HepG2 (cell line): ENCODE data around the gene XG. TPM values are rescaled to one million over a fixed set of nuclear protein-coding genes. Genes with fewer than 3 reads are reported as not detected.
A peak's percentile ranks its signal among the peaks of the same experiment; 100 is the strongest.
"Not testable (repeated sequence)": the region's sequence is repeated elsewhere in the genome, so short reads cannot be mapped to it uniquely, and the experiment has no call there.

ENCODE experiments used
- ATAC-seq: fragments of 200-7000 bp; cut with Tn5 transposase; 3 replicates; pipeline ENCODE4 v1.9.1; 2020; ENCODE audit warnings: mild to moderate bottlenecking, moderate library complexity
- BruUV-seq: library from RNA; stranded (reverse); fragments of 400-500 nt; replicated peaks from 2 replicates; lab custom pipeline; 2021; lab: Mats Ljungman, UMichigan
- CTCF ChIA-PET: fragments of 300-600 bp; formaldehyde crosslinking; extraction: SDS; loops from one replicate; lab custom pipeline; 2021; ENCODE audit warnings: low total read pairs, inconsistent platforms, low intra/inter-chr PET ratio; lab: Yijun Ruan, JAX
- POLR2A ChIA-PET: fragments of 350-600 bp; sonication (Branson Sonifier 250); formaldehyde crosslinking; loops from one replicate; lab custom pipeline; 2020; ENCODE audit warnings: antibody characterized with exemption, inconsistent platforms; lab: Yijun Ruan, JAX
- DNase-seq: peaks from one replicate; pipeline ENCODE4 v3.0.0-alpha.2; 2015; ENCODE audit warnings: low spot score
- FAIRE-seq: peaks from 3 replicates; lab custom pipeline; 2011; peaks lifted over from hg19 to GRCh38; lab: Jason Lieb, UNC
- H2AFZ ChIP-seq: one replicate; pipeline ENCODE4 v1.6.1; 2011; ENCODE audit warnings: low read length, inconsistent platforms
- H3K27ac ChIP-seq: fragments of 300-600 bp; 3 replicates; pipeline ENCODE4 v1.8.0; 2011; ENCODE audit warnings: mixed run types, mild to moderate bottlenecking, mixed read lengths, low read length, inconsistent platforms; ENCODE audit not compliant: insufficient read depth; ENCODE audit errors: extremely low read length
- H3K27me3 ChIP-seq, 2 experiments: fragments of 200-600 bp in 1 of 2; 2 replicates in 1 of 2; 3 replicates in 1 of 2; pipeline versions ENCODE4 v1.6.0 to v1.8.0; 2011; ENCODE audit warnings: low read length in 2 of 2, mild to moderate bottlenecking in 2 of 2, moderate library complexity in 2 of 2, inconsistent platforms in 1 of 2; ENCODE audit not compliant: insufficient read depth in 2 of 2, control insufficient read depth in 1 of 2
- H3K36me3 ChIP-seq, 2 experiments: fragments of 200-600 bp in 1 of 2; replicated peaks in 1 of 2; 2 replicates in 1 of 2; 3 replicates in 1 of 2; pipeline versions ENCODE4 v1.5.1 to v1.8.0; 2011; ENCODE audit warnings: low read length in 2 of 2, inconsistent platforms in 1 of 2; ENCODE audit not compliant: insufficient read depth in 2 of 2, control insufficient read depth in 1 of 2
- H3K4me1 ChIP-seq: 2 replicates; pipeline ENCODE4 v1.5.1; 2012; ENCODE audit warnings: low read length, inconsistent platforms; ENCODE audit not compliant: insufficient read depth
- H3K4me2 ChIP-seq: 2 replicates; pipeline ENCODE4 v1.6.0; 2011; ENCODE audit warnings: low read depth, low read length, inconsistent platforms
- H3K4me3 ChIP-seq, 3 experiments: fragments of 200-600 bp in 1 of 3; sonication (generic), shearing (Covaris generic) in 1 of 3; replicated peaks in 1 of 3; 2 replicates each; pipeline ENCODE4 v1.5.1; 2011 to 2016; ENCODE audit warnings: low read length in 3 of 3, inconsistent platforms in 2 of 3, low read depth in 2 of 3, mild to moderate bottlenecking in 2 of 3, control low read depth in 1 of 3, mixed read lengths in 1 of 3; ENCODE audit not compliant: insufficient read depth in 1 of 3
- H3K79me2 ChIP-seq: one replicate; pipeline ENCODE4 v1.6.1; 2011; ENCODE audit warnings: low read length, inconsistent platforms; ENCODE audit not compliant: insufficient read depth
- H3K9ac ChIP-seq: 2 replicates; pipeline ENCODE4 v1.6.0; 2011; ENCODE audit warnings: mild to moderate bottlenecking, low read depth, low read length, inconsistent platforms; ENCODE audit not compliant: insufficient read depth
- H3K9me3 ChIP-seq: 2 replicates; pipeline ENCODE4 v1.5.1; 2012; ENCODE audit warnings: mild to moderate bottlenecking, low read length
- H4K20me1 ChIP-seq: 2 replicates; pipeline ENCODE4 v1.6.0; 2011; ENCODE audit warnings: inconsistent platforms, mild to moderate bottlenecking, low read length, moderate library complexity; ENCODE audit not compliant: insufficient read depth
- CBFB ChIP-seq: sonication (generic); formaldehyde crosslinking; IDR thresholded peaks from 2 replicates; pipeline ENCODE4 v1.4.0; 2020; ENCODE audit warnings: missing genetic modification reagents
- CEBPB ChIP-seq: IDR thresholded peaks from 2 replicates; pipeline ENCODE4 v1.6.1; 2011; ENCODE audit warnings: low read depth, low read length, improper control_type of control experiment, borderline replicate concordance
- CTCF ChIP-seq: sonication (generic); formaldehyde crosslinking; IDR thresholded peaks from 2 replicates; pipeline ENCODE4 v1.5.0; 2020; ENCODE audit warnings: mild to moderate bottlenecking, missing genetic modification reagents, moderate library complexity
- HES4 ChIP-seq: sonication (generic); formaldehyde crosslinking; IDR thresholded peaks from 2 replicates; pipeline ENCODE4 v1.9.0; 2021; ENCODE audit warnings: mild to moderate bottlenecking, missing genetic modification reagents, borderline replicate concordance
- KLF9 ChIP-seq: IDR thresholded peaks from 2 replicates; pipeline ENCODE4 v1.6.1; 2016; ENCODE audit warnings: low read depth
- MED1 ChIP-seq: sonication (generic); formaldehyde crosslinking; IDR thresholded peaks from 2 replicates; pipeline ENCODE4 v1.4.0; 2020; ENCODE audit warnings: missing genetic modification reagents
- NFE2L1 ChIP-seq: sonication (generic); formaldehyde crosslinking; IDR thresholded peaks from 2 replicates; pipeline ENCODE4 v1.4.0; 2020; ENCODE audit warnings: missing genetic modification reagents, mild to moderate bottlenecking, borderline replicate concordance
- PITX1 ChIP-seq: sonication (generic); formaldehyde crosslinking; IDR thresholded peaks from 2 replicates; pipeline ENCODE4 v1.5.1; 2020; ENCODE audit warnings: mild to moderate bottlenecking, missing genetic modification reagents
- PPARG ChIP-seq: conservative IDR thresholded peaks from 2 replicates; pipeline ENCODE4 v1.6.1; 2016; ENCODE audit warnings: missing biosample characterization, missing genetic modification reagents
- RAD21 ChIP-seq: fragments of 450-650 bp; formaldehyde crosslinking; IDR thresholded peaks from 2 replicates; pipeline ENCODE4 v1.5.0; 2020; ENCODE audit warnings: mild to moderate bottlenecking
- SMC3 ChIP-seq: IDR thresholded peaks from 2 replicates; pipeline ENCODE4 v1.6.1; 2011; ENCODE audit warnings: low read length, improper control_type of control experiment
- STAG1 ChIP-seq: sonication (generic); formaldehyde crosslinking; IDR thresholded peaks from 2 replicates; pipeline ENCODE4 v1.4.0; 2020; ENCODE audit warnings: missing genetic modification reagents
- TGIF2 ChIP-seq: IDR thresholded peaks from 2 replicates; pipeline ENCODE4 v1.6.1; 2016; ENCODE audit warnings: control low read depth, missing compliant biosample characterization
- ZMYM2 ChIP-seq: sonication (generic); formaldehyde crosslinking; IDR thresholded peaks from 2 replicates; pipeline ENCODE4 v1.8.0; 2022; ENCODE audit warnings: mild to moderate bottlenecking, missing genetic modification reagents
- ZNF557 ChIP-seq: sonication (generic); formaldehyde crosslinking; IDR thresholded peaks from 2 replicates; pipeline ENCODE4 v1.4.0; 2020; ENCODE audit warnings: missing genetic modification reagents
- ZNF780A ChIP-seq: sonication (generic); formaldehyde crosslinking; IDR thresholded peaks from 2 replicates; pipeline ENCODE4 v1.8.0; 2022; ENCODE audit warnings: mild to moderate bottlenecking, missing genetic modification reagents, moderate library complexity
- WGBS: methylation state at CpG from one replicate; pipeline ENCODE4 v1.1.6; 2017; ENCODE audit warnings: low lambda C conversion rate; 5-methylcytosine and 5-hydroxymethylcytosine counted together
- in situ Hi-C: cut with HindIII; loops from 2 replicates; pipeline ENCODE4 v1.10.0; 2017; ENCODE audit warnings: low pct_unique_long_range_greater_than_20kb; ENCODE audit not compliant: extremely low pct_ligation_motif_present
- intact Hi-C: fragments of 100-400 bp; cut with micrococcal nuclease; formaldehyde crosslinking; loops from one replicate; pipeline ENCODE4 v1.10.0; 2022; ENCODE audit not compliant: unreplicated experiment
- polyA plus RNA-seq, 8 experiments: library from polyadenylated mRNA; depleted of rRNA in 3 of 8; stranded (reverse) in 7 of 8; unstranded in 1 of 8; fragments of >200 nt; fragmentation: Illumina TruSeq in 4 of 8; extraction: Trizol in 4 of 8; gene quantifications; 2 replicates each; pipeline versions ENCODE4 v1.2.1 to v1.2.3, GENCODE V29; 2011 to 2016; ENCODE audit warnings: low read depth in 4 of 8, missing spikeins in 1 of 8, mixed read lengths in 1 of 8; ENCODE audit not compliant: insufficient read depth in 1 of 8
- total RNA-seq, 5 experiments: library from RNA; depleted of rRNA; stranded (reverse); fragments of >200 nt; fragmentation: Illumina TruSeq; extraction: Trizol; gene quantifications; 2 replicates each; pipeline ENCODE4 v1.2.3, GENCODE V29; 2016; ENCODE audit warnings: low read depth in 1 of 5

The XG gene
- total and polyA plus RNA-seq, 2 of the 13 experiments (the other 11 are each of a cell fraction or from before 2014, with no cell fraction given), result not detected

GRCh38 chrX:2812161-2812907 is 60.5 kb downstream of the XG start:
- H3K27ac ChIP-seq, H3K36me3 ChIP-seq, H3K9ac ChIP-seq, POLR2A ChIA-PET, H3K9me3 ChIP-seq, H2AFZ ChIP-seq, H3K4me3 ChIP-seq, H3K4me1 ChIP-seq, H4K20me1 ChIP-seq, H3K79me2 ChIP-seq, CTCF ChIA-PET, in situ Hi-C loops, H3K27me3 ChIP-seq, BruUV-seq: not testable (repeated sequence)
- DNase-seq (peak; percentile 13), FAIRE-seq (peak; percentile 39), ATAC-seq (peak; percentile 54)
- intact Hi-C loops, result loop anchor here (1.0 kb wide), 1 partner anchor 168 kb away; no protein-coding TSS in a partner anchor
- WGBS, result 53% methylated on average over 7 of the region's 16 CpGs
- peak; percentile 48; the same call in 1 of the 2 replicates for TF ChIP-seq RAD21 (CRISPR knock-in tag)
- peak; percentile 79; the same call in 1 of the 2 replicates for TF ChIP-seq PITX1 (CRISPR knock-in tag)
- peak; percentile 38; the same call in 1 of the 2 replicates for TF ChIP-seq SMC3
- TF ChIP-seq STAG1 (CRISPR knock-in tag), result peak; percentile 74
- peak; percentile 67 for TF ChIP-seq CTCF (CRISPR knock-in tag)
- H3K4me2 ChIP-seq, result peak overlapping the region; percentile 61

- Histone ChIP-seq H3K79me2 (no peaks in the 10 kb centered on the region), H3K9ac (no peak overlapping the region), H4K20me1 (no peaks in the 10 kb centered on the region), H3K36me3 (no peaks in the 10 kb centered on the region), H3K27me3 (no peaks in the 10 kb centered on the region), H3K9me3 (no peaks in the 10 kb centered on the region), H2AFZ (no peak overlapping the region), H3K4me2 (no peak overlapping the region), H3K4me1 (peaks cover 6% of the 10 kb centered on the region), H3K4me3 (no peak overlapping the region), H3K27ac (no peak overlapping the region)
- no TSS peak for BruUV-seq
- in situ Hi-C loops (no loop called here), intact Hi-C loops (no loop called here)
- no peak for ATAC-seq
- DNase-seq, result no peak
- TF ChIP-seq CEBPB (no peak), MED1 (CRISPR knock-in tag) (no peak), NFE2L1 (CRISPR knock-in tag) (no peak), ZNF780A (CRISPR knock-in tag) (no peak), ZNF557 (CRISPR knock-in tag) (no peak), KLF9 (CRISPR knock-in tag) (no peak), CBFB (CRISPR knock-in tag) (no peak), ZMYM2 (CRISPR knock-in tag) (no peak), HES4 (CRISPR knock-in tag) (no peak), TGIF2 (CRISPR knock-in tag) (no peak), PPARG (CRISPR knock-in tag) (no peak)
- POLR2A ChIA-PET, result no interaction called here
- FAIRE-seq, result no peak
- WGBS, result 69% methylated on average over 2 of the region's 2 CpGs
- CTCF ChIA-PET, result no interaction called here
These were observed 65.2 kb downstream of the XG start for GRCh38 chrX:2817036-2817435.
